HFFc6 (cell line): ENCODE measurements around the gene KCNMA1. TPM values are rescaled to one million over a fixed set of nuclear protein-coding genes. Genes with fewer than 3 reads are reported as not detected.

Experiments
- DNase-seq: peaks from one replicate; pipeline ENCODE4 v3.0.0-alpha.2; 2018
- H3K27ac Mint-ChIP-seq: 2 replicates; pipeline ENCODE4 v1.8.0; 2020; ENCODE audit warnings: mild to moderate bottlenecking, mixed read lengths
- H3K27me3 Mint-ChIP-seq: 2 replicates; pipeline ENCODE4 v1.8.0; 2021; ENCODE audit warnings: mild to moderate bottlenecking, moderate library complexity, mixed read lengths; ENCODE audit not compliant: insufficient read depth
- H3K36me3 Mint-ChIP-seq: 2 replicates; pipeline ENCODE4 v1.8.0; 2021; ENCODE audit warnings: low read depth, mixed read lengths
- H3K4me1 Mint-ChIP-seq: 2 replicates; pipeline ENCODE4 v1.8.0; 2020; ENCODE audit warnings: low read depth, mixed read lengths
- H3K4me3 Mint-ChIP-seq: 2 replicates; pipeline ENCODE4 v1.8.0; 2020; ENCODE audit warnings: mild to moderate bottlenecking, moderate library complexity, mixed read lengths
- H3K9me3 Mint-ChIP-seq: 2 replicates; pipeline ENCODE4 v1.8.0; 2020; ENCODE audit warnings: mild to moderate bottlenecking, mixed read lengths
- CTCF ChIP-seq: fragments of 200-600 bp; sonication (generic); IDR thresholded peaks from 2 replicates; pipeline ENCODE4 v1.5.0; 2021; ENCODE audit warnings: antibody characterized with exemption, mild to moderate bottlenecking
- total RNA-seq, 6 experiments: library from RNA; stranded (reverse); fragmentation: NEBNext Ultra II Directional; extraction: Animal tissue kit (Norgen Biotek cat#: 25700); gene quantifications; 2 replicates in 1 of 6; 3 replicates in 5 of 6; pipeline ENCODE4 v1.2.3, GENCODE V29; 2021

The KCNMA1 gene
- total RNA-seq, 6 experiments from 2014 or later = 87.1 to 191 (median 93.5) TPM

- TF ChIP-seq CTCF = no peak
- Mint-ChIP-seq H3K27me3 (peaks cover 2% of the 10 kb centered on the region), H3K4me3 (no peak overlapping the region), H3K4me1 (peaks cover 10% of the 10 kb centered on the region; the same call in 1 of the 2 replicates), H3K36me3 (peaks cover 22% of the 10 kb centered on the region), H3K27ac (no peak overlapping the region), H3K9me3 (no peaks in the 10 kb centered on the region)
- no peak for DNase-seq
Measured at GRCh38 chr10:77012812-77013500, 624.7 kb downstream of the KCNMA1 start.

DNA sequence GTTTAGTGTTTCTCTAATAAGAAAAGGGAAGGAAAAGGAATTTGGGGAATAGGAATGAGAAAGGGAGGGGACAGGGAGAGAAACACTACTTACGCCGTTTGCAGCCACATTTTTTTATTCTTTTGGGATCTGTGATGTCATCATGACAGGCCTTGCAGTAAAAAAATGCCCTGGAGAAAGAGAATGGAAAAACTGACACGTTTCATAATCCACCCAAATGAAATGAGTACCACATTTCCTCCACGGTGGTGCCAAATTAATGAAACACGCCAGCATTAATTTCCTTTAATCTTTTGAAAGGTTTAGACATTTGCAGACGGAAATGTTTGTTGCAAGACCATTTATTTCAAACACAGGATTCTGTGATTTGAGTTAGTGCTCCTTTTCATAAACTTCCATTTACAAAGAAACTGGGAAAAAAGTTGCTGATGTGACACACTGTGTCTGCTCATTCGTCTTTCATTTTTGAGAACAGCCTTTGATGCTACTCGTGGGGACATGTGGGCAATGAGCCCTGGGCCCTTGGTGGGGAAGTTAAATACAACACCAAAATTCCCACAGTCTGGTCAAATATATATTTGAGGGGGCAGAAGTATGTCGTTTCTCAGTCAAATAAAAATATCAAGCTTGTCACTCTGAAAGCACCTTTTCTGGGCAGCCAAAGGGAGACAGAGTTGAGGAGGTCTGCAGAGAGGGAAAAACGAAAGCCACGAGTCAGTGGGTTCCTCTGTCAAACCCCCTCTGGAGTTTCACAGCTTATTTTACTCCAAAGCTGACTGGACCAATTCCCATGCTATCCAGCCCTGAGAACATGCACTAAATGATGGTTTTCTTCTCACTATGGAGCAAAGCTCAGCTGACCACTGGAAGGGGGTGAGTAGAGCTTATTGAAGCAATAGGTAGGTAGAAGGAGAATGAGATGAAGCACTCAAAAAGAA is 625.5 kb downstream of the KCNMA1 start:
- TF ChIP-seq CTCF = no peak
- Mint-ChIP-seq H3K4me3 (no peak overlapping the region), H3K9me3 (no peaks in the 10 kb centered on the region), H3K36me3 (peaks cover 25% of the 10 kb centered on the region), H3K4me1 (peaks cover 15% of the 10 kb centered on the region; the same call in 1 of the 2 replicates), H3K27me3 (peaks cover 2% of the 10 kb centered on the region), H3K27ac (no peak overlapping the region)
- no peak for DNase-seq

DNA sequence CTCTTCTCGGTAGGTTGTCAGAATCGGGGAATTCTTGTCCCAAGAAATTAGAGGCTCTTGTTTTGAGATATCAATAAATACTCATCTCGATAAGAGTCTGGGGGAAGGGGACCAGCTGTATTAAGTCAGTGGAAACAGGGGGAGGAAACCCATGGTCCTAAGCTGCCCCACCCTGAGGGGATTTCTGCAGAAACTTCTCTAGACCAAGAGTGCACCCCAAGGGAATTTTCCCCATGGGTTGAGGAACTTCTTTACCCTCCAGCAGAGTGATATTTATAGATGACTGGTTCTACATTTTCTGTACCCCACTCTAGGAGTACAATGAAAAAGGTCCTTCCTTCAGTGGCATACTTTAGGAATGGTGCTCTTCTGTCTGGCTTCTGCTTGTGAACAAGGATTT is 627.2 kb downstream of the KCNMA1 start:
- Mint-ChIP-seq H3K9me3 (no peaks in the 10 kb centered on the region), H3K4me3 (no peak overlapping the region), H3K4me1 (peaks cover 18% of the 10 kb centered on the region; the same call in 1 of the 2 replicates), H3K36me3 (peaks cover 25% of the 10 kb centered on the region), H3K27ac (no peak overlapping the region), H3K27me3 (peaks cover 2% of the 10 kb centered on the region)
- DNase-seq = no peak
- TF ChIP-seq CTCF = no peak

- no peak for TF ChIP-seq CTCF
- no peak overlapping the region for H3K27ac Mint-ChIP-seq
- H3K9me3 Mint-ChIP-seq = no peaks in the 10 kb centered on the region
- DNase-seq = no peak
- H3K4me3 Mint-ChIP-seq = no peak overlapping the region
- peaks cover 24% of the 10 kb centered on the region for H3K4me1 Mint-ChIP-seq
- H3K27me3 Mint-ChIP-seq = no peaks in the 10 kb centered on the region; the same call in 1 of the 2 replicates
- peaks cover 25% of the 10 kb centered on the region for H3K36me3 Mint-ChIP-seq
Measured at GRCh38 chr10:77007834-77008233, 629.8 kb downstream of the KCNMA1 start.

- H3K4me3 Mint-ChIP-seq = no peak overlapping the region
- peaks cover 25% of the 10 kb centered on the region for H3K36me3 Mint-ChIP-seq
- no peak for TF ChIP-seq CTCF
- no peaks in the 10 kb centered on the region; the same call in 1 of the 2 replicates for H3K27me3 Mint-ChIP-seq
- H3K27ac Mint-ChIP-seq = no peak overlapping the region; the same call in 1 of the 2 replicates
- H3K4me1 Mint-ChIP-seq = peaks cover 24% of the 10 kb centered on the region
- DNase-seq = no peak
- H3K9me3 Mint-ChIP-seq = no peaks in the 10 kb centered on the region
Measured at GRCh38 chr10:77006836-77007511, 630.6 kb downstream of the KCNMA1 start.
